Spleen (tissue), 11 donors: ENCODE measurements around the gene SLC22A7. TPM values are rescaled to one million over a fixed set of nuclear protein-coding genes. Genes with fewer than 3 reads are reported as not detected.

ENCODE experiments used
- DNase-seq: peaks from one replicate; pipeline ENCODE4 v3.0.0-alpha.2; 2020
- H3K27ac ChIP-seq, 8 donors: fragments of 200-600 bp; sonication (generic) in 7 of 8; 1 replicate in 4 of 8; 2 replicates in 4 of 8; pipeline versions ENCODE4 v1.5.0 to v1.8.0; 2016 to 2021; ENCODE audit warnings: inconsistent platforms in 4 of 8, mild to moderate bottlenecking in 4 of 8, moderate library complexity in 1 of 8
- H3K27me3 ChIP-seq, 7 donors: fragments of 200-600 bp; sonication (generic) in 6 of 7; replicated peaks in 1 of 7; 1 replicate in 4 of 7; 2 replicates in 3 of 7; pipeline versions ENCODE4 v1.5.0 to v1.8.0; 2016 to 2021; ENCODE audit warnings: inconsistent platforms in 3 of 7, mild to moderate bottlenecking in 1 of 7
- H3K36me3 ChIP-seq, 6 donors: fragments of 200-600 bp; sonication (generic) in 5 of 6; 1 replicate in 4 of 6; 2 replicates in 2 of 6; pipeline versions ENCODE4 v1.5.0 to v1.8.0; 2016 to 2021; ENCODE audit warnings: inconsistent platforms in 2 of 6
- H3K4me1 ChIP-seq, 6 donors: fragments of 200-600 bp; sonication (generic) in 5 of 6; 1 replicate in 3 of 6; 2 replicates in 3 of 6; pipeline versions ENCODE4 v1.5.0 to v1.8.0; 2016 to 2021; ENCODE audit warnings: inconsistent platforms in 3 of 6
- H3K4me3 ChIP-seq, 8 donors: fragments of 200-600 bp; sonication (generic) in 7 of 8; 1 replicate in 4 of 8; 2 replicates in 4 of 8; pipeline versions ENCODE4 v1.5.0 to v1.8.0; 2016 to 2021; ENCODE audit warnings: inconsistent platforms in 4 of 8, mild to moderate bottlenecking in 4 of 8, moderate library complexity in 2 of 8
- H3K9me3 ChIP-seq, 8 donors: fragments of 200-600 bp; sonication (generic) in 7 of 8; 1 replicate in 4 of 8; 2 replicates in 4 of 8; pipeline versions ENCODE4 v1.5.0 to v1.8.0; 2016 to 2021; ENCODE audit warnings: inconsistent platforms in 4 of 8
- CTCF ChIP-seq, 11 experiments: fragments of 200-600 bp in 7 of 11; fragments of 450-650 bp in 4 of 11; sonication (generic) in 4 of 11; IDR thresholded peaks in 8 of 11; conservative IDR thresholded peaks in 3 of 11; 1 replicate in 7 of 11; 2 replicates in 4 of 11; pipeline versions ENCODE4 v1.4.0 to v1.8.0; 2016 to 2021; ENCODE audit warnings: antibody characterized with exemption in 11 of 11, inconsistent platforms in 4 of 11, mild to moderate bottlenecking in 1 of 11
- POLR2A ChIP-seq, 3 donors: fragments of 450-650 bp; IDR thresholded peaks; one replicate each; pipeline ENCODE4 v1.5.1; 2017; ENCODE audit warnings: antibody characterized with exemption in 3 of 3, mild to moderate bottlenecking in 1 of 3
- POLR2AphosphoS5 ChIP-seq, 3 donors: sonication (generic); formaldehyde crosslinking; IDR thresholded peaks; one replicate each; pipeline ENCODE4 v1.5.1; 2017; ENCODE audit warnings: antibody characterized with exemption in 3 of 3
- WGBS, 5 donors: extraction: QIAGEN DNeasy Blood & Tissue Kit in 3 of 5; methylation state at CpG; one replicate each; pipeline versions ENCODE4 v1.1.5 to v1.1.7; 2013 to 2018; 5-methylcytosine and 5-hydroxymethylcytosine counted together
- intact Hi-C: fragments of 100-400 bp; cut with DNase I; formaldehyde crosslinking; loops from one replicate; pipeline ENCODE4 v1.15.0; 2023; ENCODE audit warnings: low total_unique reads
- polyA plus RNA-seq, 3 donors: library from polyadenylated mRNA; stranded (reverse); fragments of 200-250 nt; gene quantifications; one replicate each; pipeline ENCODE4 v1.2.1, GENCODE V29; 2013
- total RNA-seq, 7 donors: library from RNA; depleted of rRNA in 3 of 7; stranded (reverse); fragments of >200 nt in 3 of 7; fragmentation: NEBNext Ultra II Directional in 4 of 7; extraction: Animal tissue kit (Norgen Biotek cat#: 25700) in 4 of 7; gene quantifications; one replicate each; pipeline versions ENCODE4 v1.1.0 to v1.2.1, GENCODE V29; 2016 to 2021
- donor health status: healthy with polysubstance abuse.
- donor health status: DM: no; HTN: no; CAD: no; lungs with moderate emphysema.
- donor health status: DM: no; HTN: no; CAD: no.
- donor health status: Bipolar disorder and iron deficiency.
- donor health status: healthy.
- donor health status: DM: no; HTN: no; CAD: no.
- donor health status: DM: yes; HTN: yes; CAD: no.

The SLC22A7 gene
- total and polyA plus RNA-seq, 10 donors = not detected

- peaks cover 0 to 61% (median 29%) of the 10 kb centered on the region in 7 donors for H3K27me3 ChIP-seq
- TF ChIP-seq CTCF (IDR thresholded peaks at IDR 0.05 in 8 of 11, conservative IDR thresholded peaks at IDR 0.05 in 3 of 11) = no peak
- TF ChIP-seq POLR2A (IDR thresholded peaks at IDR 0.05) = no peak
- no peak for TF ChIP-seq POLR2AphosphoS5 (IDR thresholded peaks at IDR 0.05)
- intact Hi-C loops = no loop called here
- no peaks in the 10 kb centered on the region for H3K36me3 ChIP-seq
- 6 to 16% (median 8%) methylated on average over 41 to 83 of the region's 83 CpGs for WGBS, 5 donors
- no peak for DNase-seq
- peak overlapping the region in 5 of 8 donors; percentile 11 to 45 (median 25) for H3K4me3 ChIP-seq
- H3K27ac ChIP-seq = no peak overlapping the region
- H3K4me1 ChIP-seq = peaks cover 0 to 16% (median 5%) of the 10 kb centered on the region in 6 donors
- H3K9me3 ChIP-seq = no peaks in the 10 kb centered on the region
Observed at GRCh38 chr6:43284991-43285781, 12.9 kb upstream of the SLC22A7 start.

DNA sequence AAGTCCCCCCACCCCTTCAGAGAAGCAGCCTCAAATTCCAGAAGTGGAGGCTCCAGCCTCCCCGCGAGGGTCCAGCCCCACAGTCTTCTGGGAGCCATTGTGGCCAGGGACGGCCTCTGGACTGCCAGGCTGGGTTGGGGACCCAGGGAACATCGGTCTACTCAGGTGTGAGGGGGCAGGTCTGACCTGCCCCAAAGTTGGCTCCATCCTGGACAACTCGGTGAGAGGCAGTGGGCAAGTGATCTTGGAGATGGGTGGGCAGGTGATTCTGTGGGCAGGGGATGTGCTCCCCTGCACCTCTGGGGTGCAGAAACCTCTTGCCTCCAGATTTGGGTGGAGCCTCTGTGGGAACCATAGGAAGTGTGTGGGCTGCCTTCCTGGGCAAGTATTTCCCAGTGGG lies 12.2 kb upstream of the SLC22A7 start:
- Histone ChIP-seq H3K27me3 (peaks cover 0 to 55% (median 29%) of the 10 kb centered on the region in 7 donors), H3K36me3 (no peaks in the 10 kb centered on the region), H3K27ac (no peak overlapping the region), H3K4me1 (peaks cover 0 to 16% (median 5%) of the 10 kb centered on the region in 6 donors), H3K9me3 (no peaks in the 10 kb centered on the region), H3K4me3 (no peak overlapping the region)
- 77 to 90% (median 79%) methylated on average over 4 to 5 of the region's 5 CpGs for WGBS, 5 donors
- no peak for DNase-seq
- TF ChIP-seq CTCF (IDR thresholded peaks at IDR 0.05 in 8 of 11, conservative IDR thresholded peaks at IDR 0.05 in 3 of 11) (no peak), POLR2AphosphoS5 (IDR thresholded peaks at IDR 0.05) (no peak), POLR2A (IDR thresholded peaks at IDR 0.05) (no peak)
- intact Hi-C loops = no loop called here

DNA sequence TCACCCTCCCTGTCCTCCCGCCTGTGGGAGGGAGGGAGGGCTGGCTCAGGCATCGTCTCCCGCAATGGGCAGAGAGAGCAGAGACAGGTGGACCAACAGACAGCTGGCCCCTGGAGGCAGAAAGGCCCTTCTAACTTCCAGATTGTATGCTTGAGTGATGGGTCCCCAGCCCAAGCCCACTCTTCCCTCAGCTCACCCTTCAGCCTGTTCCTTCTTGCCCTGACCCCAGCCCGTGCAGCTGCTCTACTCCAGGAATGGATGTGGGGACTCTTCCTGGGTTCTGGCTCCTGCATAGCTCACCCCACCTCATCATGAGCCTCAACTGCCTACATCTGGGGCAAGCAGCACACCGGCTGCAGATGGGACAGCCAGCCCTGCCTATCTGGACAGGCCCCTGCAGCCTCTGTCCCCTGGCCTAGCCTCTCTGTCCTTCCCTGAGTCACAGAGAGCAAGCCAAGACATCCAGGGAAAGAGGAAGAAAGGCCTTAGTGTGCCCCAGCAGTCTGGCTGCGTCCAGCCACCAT lies 11.5 kb upstream of the SLC22A7 start:
- Histone ChIP-seq H3K36me3 (no peaks in the 10 kb centered on the region), H3K27ac (no peak overlapping the region), H3K9me3 (no peaks in the 10 kb centered on the region), H3K4me3 (no peak overlapping the region), H3K4me1 (peaks cover 0 to 16% (median 5%) of the 10 kb centered on the region in 6 donors), H3K27me3 (peaks cover 0 to 53% (median 29%) of the 10 kb centered on the region in 7 donors)
- intact Hi-C loops = no loop called here
- 84 to 92% (median 87%) methylated on average over 3 to 6 of the region's 6 CpGs for WGBS, 5 donors
- DNase-seq = no peak
- no peak for TF ChIP-seq POLR2AphosphoS5 (IDR thresholded peaks at IDR 0.05)
- no peak for TF ChIP-seq POLR2A (IDR thresholded peaks at IDR 0.05)
- no peak for TF ChIP-seq CTCF (IDR thresholded peaks at IDR 0.05 in 8 of 11, conservative IDR thresholded peaks at IDR 0.05 in 3 of 11)
